HEK293T (cell line): ENCODE results near the gene SALL3.

Experiments used
- CTCF ChIA-PET: fragments of 350-600 bp; formaldehyde crosslinking; extraction: SDS; loops from one replicate; lab custom pipeline; 2021; ENCODE audit warnings: antibody characterized with exemption, inconsistent platforms; lab: Yijun Ruan, JAX
- POLR2A ChIA-PET: fragments of 350-600 bp; formaldehyde crosslinking; extraction: SDS; loops from one replicate; lab custom pipeline; 2020; ENCODE audit warnings: antibody characterized with exemption, inconsistent platforms; lab: Yijun Ruan, JAX
- DNase-seq: peaks from one replicate; pipeline ENCODE4 v3.0.0; 2012; ENCODE audit warnings: mixed read lengths; ENCODE audit errors: extremely low spot score
- ARNT ChIP-seq: fragments of 450-650 bp; IDR thresholded peaks from 2 replicates; pipeline ENCODE4 v1.6.1; 2017; ENCODE audit warnings: mild to moderate bottlenecking
- BHLHE40 ChIP-seq: fragments of 450-650 bp; IDR thresholded peaks from 2 replicates; pipeline ENCODE4 v1.6.1; 2016; ENCODE audit warnings: mild to moderate bottlenecking, moderate library complexity, borderline replicate concordance
- CTBP1 ChIP-seq: fragments of 450-650 bp; IDR thresholded peaks from 2 replicates; pipeline ENCODE4 v1.6.1; 2016; ENCODE audit warnings: borderline replicate concordance
- ELF4 ChIP-seq: fragments of 450-650 bp; IDR thresholded peaks from 2 replicates; pipeline ENCODE4 v1.6.1; 2017; ENCODE audit warnings: antibody characterized with exemption
- FOXA1 ChIP-seq: fragments of 450-650 bp; IDR thresholded peaks from 2 replicates; pipeline ENCODE4 v1.6.1; 2016; ENCODE audit warnings: mild to moderate bottlenecking
- FOXK2 ChIP-seq: fragments of 450-650 bp; IDR thresholded peaks from 2 replicates; pipeline ENCODE4 v1.6.1; 2016; ENCODE audit warnings: mild to moderate bottlenecking
- FOXM1 ChIP-seq: fragments of 450-650 bp; IDR thresholded peaks from 2 replicates; pipeline ENCODE4 v1.6.1; 2017; ENCODE audit warnings: mild to moderate bottlenecking, borderline replicate concordance
- HDGF ChIP-seq: fragments of 450-650 bp; IDR thresholded peaks from 2 replicates; pipeline ENCODE4 v1.6.1; 2017; ENCODE audit warnings: antibody characterized with exemption, borderline replicate concordance
- L3MBTL2 ChIP-seq: fragments of 450-650 bp; conservative IDR thresholded peaks from 2 replicates; pipeline ENCODE4 v1.6.1; 2016; ENCODE audit warnings: mild to moderate bottlenecking
- LEF1 ChIP-seq: fragments of 450-650 bp; IDR thresholded peaks from 2 replicates; pipeline ENCODE4 v1.6.1; 2017; ENCODE audit warnings: mild to moderate bottlenecking, borderline replicate concordance
- NFRKB ChIP-seq: fragments of 450-650 bp; IDR thresholded peaks from 2 replicates; pipeline ENCODE4 v1.6.1; 2016; ENCODE audit warnings: mild to moderate bottlenecking, moderate library complexity
- SP1 ChIP-seq: fragments of 450-650 bp; IDR thresholded peaks from 2 replicates; pipeline ENCODE4 v1.6.1; 2017
- SUZ12 ChIP-seq: fragments of 450-650 bp; IDR thresholded peaks from 2 replicates; pipeline ENCODE4 v1.6.1; 2016; ENCODE audit warnings: mild to moderate bottlenecking
- TARDBP ChIP-seq: fragments of 450-650 bp; IDR thresholded peaks from 2 replicates; pipeline ENCODE4 v1.6.1; 2016
- ZNF384 ChIP-seq: fragments of 450-650 bp; IDR thresholded peaks from 2 replicates; pipeline ENCODE4 v1.6.1; 2016
- TF ChIP-seq, protein P1 (sequence below): fragments of 450-650 bp; IDR thresholded peaks from 2 replicates; pipeline ENCODE4 v1.6.1; 2016

SALL3 gene

DNA sequence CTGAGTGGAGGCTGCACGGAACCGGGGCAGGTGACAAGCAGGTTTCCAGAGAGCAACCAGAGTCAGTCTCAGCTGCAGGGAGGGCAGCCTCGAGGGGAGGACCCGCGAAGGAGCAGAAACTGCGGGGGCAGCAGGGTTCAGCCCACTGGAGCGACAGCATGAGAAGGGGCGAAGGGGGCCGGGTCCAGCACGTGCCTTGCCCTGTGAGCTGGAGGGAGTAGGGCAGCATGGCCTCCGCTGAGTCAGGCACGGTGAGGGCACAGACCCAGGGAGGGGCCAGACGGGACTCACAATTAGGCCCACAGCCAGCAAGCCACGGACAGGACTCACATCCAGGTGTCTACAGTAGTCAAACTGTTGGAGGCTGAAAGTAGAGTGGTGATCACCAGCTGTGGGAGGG, 66.9 kb downstream of the SALL3 start:
- DNase-seq: no peak
- TF ChIP-seq HDGF: no peak
- TF ChIP-seq SUZ12: no peak
- TF ChIP-seq NFRKB: no peak
- no peak for TF ChIP-seq BHLHE40
- no peak for TF ChIP-seq ELF4
- TF ChIP-seq, protein P1, sequence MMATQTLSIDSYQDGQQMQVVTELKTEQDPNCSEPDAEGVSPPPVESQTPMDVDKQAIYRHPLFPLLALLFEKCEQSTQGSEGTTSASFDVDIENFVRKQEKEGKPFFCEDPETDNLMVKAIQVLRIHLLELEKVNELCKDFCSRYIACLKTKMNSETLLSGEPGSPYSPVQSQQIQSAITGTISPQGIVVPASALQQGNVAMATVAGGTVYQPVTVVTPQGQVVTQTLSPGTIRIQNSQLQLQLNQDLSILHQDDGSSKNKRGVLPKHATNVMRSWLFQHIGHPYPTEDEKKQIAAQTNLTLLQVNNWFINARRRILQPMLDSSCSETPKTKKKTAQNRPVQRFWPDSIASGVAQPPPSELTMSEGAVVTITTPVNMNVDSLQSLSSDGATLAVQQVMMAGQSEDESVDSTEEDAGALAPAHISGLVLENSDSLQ: no peak
- no peak for TF ChIP-seq ZNF384
- no peak for TF ChIP-seq FOXK2
- no peak for TF ChIP-seq SP1
- TF ChIP-seq ARNT: no peak
- TF ChIP-seq TARDBP: no peak
- TF ChIP-seq FOXA1: no peak
- TF ChIP-seq FOXM1: no peak
- no peak for TF ChIP-seq L3MBTL2
- no peak for TF ChIP-seq LEF1
- TF ChIP-seq CTBP1: no peak
- ChIA-PET CTCF (no interaction called here), POLR2A (no interaction called here)

DNA sequence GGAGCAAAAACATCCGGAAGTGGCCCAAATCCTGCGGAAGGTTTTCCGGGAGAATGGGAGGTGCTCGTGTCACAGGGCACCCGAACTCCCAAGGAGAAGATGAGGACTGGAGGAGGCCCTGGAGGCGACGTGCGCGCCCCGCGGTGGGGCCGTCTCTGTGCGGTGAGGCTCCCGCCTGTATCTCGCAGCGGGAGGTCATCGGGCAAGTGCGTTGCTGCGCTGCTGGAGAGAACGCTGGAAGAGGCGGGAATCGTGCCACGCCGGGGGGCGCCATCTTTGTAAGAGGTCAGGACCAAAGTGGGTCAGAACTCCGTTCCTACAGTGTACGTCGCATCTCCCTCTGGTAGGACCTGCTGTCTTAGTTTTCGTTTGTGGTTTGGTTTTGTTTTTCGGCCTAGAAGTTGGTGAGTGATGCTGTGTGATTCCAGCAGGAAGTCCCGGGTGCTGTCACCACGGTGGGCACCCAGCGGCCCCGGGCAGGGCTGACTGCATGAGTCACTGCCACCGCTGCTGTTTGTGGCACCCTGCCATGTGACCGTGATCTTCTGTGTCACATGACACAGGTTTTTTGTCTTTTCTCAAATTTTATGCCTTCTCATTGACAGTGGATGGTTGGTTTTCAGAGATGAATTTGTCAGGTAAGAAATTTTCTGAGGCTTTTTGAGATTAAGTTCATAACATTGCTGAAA, 68.1 kb downstream of the SALL3 start:
- ChIA-PET CTCF (no interaction called here), POLR2A (no interaction called here)
- no peak for DNase-seq
- TF ChIP-seq SP1: no peak
- TF ChIP-seq FOXK2: no peak
- no peak for TF ChIP-seq LEF1

DNA sequence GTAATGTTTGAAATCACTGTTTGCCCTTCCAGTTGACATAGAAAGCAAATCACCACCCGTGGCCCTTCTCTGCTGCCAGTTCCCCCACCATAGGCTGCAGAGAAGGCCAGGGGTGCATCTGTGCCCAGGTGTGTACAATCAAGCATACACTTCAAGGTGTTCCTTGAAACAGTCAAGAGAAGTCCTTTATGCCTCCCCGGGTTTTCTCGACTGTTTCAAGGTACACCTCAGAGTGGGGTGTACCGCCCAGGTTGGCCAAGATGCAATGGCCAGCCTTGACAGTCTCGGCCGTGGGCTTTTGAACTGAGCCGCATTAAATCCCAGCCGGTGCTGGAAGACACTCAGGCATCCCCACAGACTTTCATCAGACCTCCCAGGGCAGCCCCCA, 68.6 kb downstream of the SALL3 start:
- no peak for DNase-seq
- no peak for TF ChIP-seq FOXA1
- POLR2A ChIA-PET: no interaction called here
- CTCF ChIA-PET: no interaction called here

DNA sequence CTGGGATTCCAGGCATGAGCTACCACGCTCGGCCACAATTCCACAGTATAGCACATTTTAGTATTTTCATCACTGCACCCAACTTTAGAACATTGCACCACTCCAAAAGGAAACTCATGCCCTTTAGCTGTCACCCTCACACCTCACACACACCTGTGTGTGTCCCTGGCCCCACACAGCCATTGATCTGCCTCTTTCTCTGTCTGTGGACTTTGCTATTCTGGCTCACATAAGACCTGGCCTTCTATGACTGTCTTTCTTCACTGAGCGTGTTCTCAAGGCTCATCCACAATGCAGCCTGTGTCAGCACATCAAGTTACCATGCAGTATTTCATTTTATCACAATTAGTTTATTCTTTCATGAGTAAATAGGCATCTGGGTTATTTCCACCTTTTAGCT, 69.9 kb downstream of the SALL3 start:
- CTCF ChIA-PET: no interaction called here
- DNase-seq: no peak
- POLR2A ChIA-PET: no interaction called here
- TF ChIP-seq BHLHE40: no peak
- TF ChIP-seq HDGF: no peak
- TF ChIP-seq FOXM1: no peak
- TF ChIP-seq, protein P1: no peak
